ENCODE results near the gene WWP2.
"Not testable (repeated sequence)": the region's sequence is repeated elsewhere in the genome, so short reads cannot be mapped to it uniquely, and the experiment has no call there.

Gene WWP2

GRCh38 chr16:69761983-69762813 is at the start of gene WWP2:
TSS of gene WWP2 (plus strand) at chr16:69762332. CDS start at chr16:69787011, 24,679 bp downstream.
- peak; percentile 41 to 69 for DNase-seq (ENCODE audit: low read depth in 2 of 2, low spot score in 1 of 2)

- no peak for DNase-seq (ENCODE audit: low read depth in 2 of 2, low spot score in 1 of 2)
Measured at GRCh38 chr16:69712914-69713581, 49.1 kb upstream of the WWP2 start.

GRCh38 chr16:69717066-69717465 is 45.1 kb upstream of the WWP2 start:
- no peak for DNase-seq (ENCODE audit: low read depth in 2 of 2, low spot score in 1 of 2)

GRCh38 chr16:69718111-69718764 is 43.9 kb upstream of the WWP2 start:
- no peak for DNase-seq (ENCODE audit: low read depth in 2 of 2, low spot score in 1 of 2)

GRCh38 chr16:69720822-69721430 is 41.2 kb upstream of the WWP2 start:
- DNase-seq (ENCODE audit: low read depth in 2 of 2, low spot score in 1 of 2) = no peak

GRCh38 chr16:69721441-69721957 is 40.6 kb upstream of the WWP2 start:
- DNase-seq (ENCODE audit: low read depth in 2 of 2, low spot score in 1 of 2) = no peak

GRCh38 chr16:69724414-69724873 is 37.7 kb upstream of the WWP2 start:
- DNase-seq (ENCODE audit: low read depth in 2 of 2, low spot score in 1 of 2) = no peak

GRCh38 chr16:69724981-69725479 is 37.1 kb upstream of the WWP2 start:
- DNase-seq (ENCODE audit: low read depth in 2 of 2, low spot score in 1 of 2) = no peak

- DNase-seq (ENCODE audit: low read depth in 2 of 2, low spot score in 1 of 2) = no peak
Measured at GRCh38 chr16:69725480-69726312, 36.4 kb upstream of the WWP2 start.

GRCh38 chr16:69726313-69727060 is 35.6 kb upstream of the WWP2 start, which contains the start of gene NQO1:
TSS of gene NQO1 (minus strand) at chr16:69726560. CDS start at chr16:69726439, 121 bp downstream.
- peak; percentile 63 to 72 for DNase-seq (ENCODE audit: low read depth in 2 of 2, low spot score in 1 of 2)

- DNase-seq (ENCODE audit: low read depth in 2 of 2, low spot score in 1 of 2) = no peak
Measured at GRCh38 chr16:69727916-69728270, 34.2 kb upstream of the WWP2 start.

- DNase-seq (ENCODE audit: low read depth in 2 of 2, low spot score in 1 of 2) = not testable (repeated sequence)
Measured at GRCh38 chr16:69729030-69729429, 33.1 kb upstream of the WWP2 start.

- DNase-seq (ENCODE audit: low read depth in 2 of 2, low spot score in 1 of 2) = not testable (repeated sequence)
Measured at GRCh38 chr16:69731280-69731679, 30.9 kb upstream of the WWP2 start.

GRCh38 chr16:69732101-69732500 is 30.0 kb upstream of the WWP2 start:
- DNase-seq (ENCODE audit: low read depth in 2 of 2, low spot score in 1 of 2) = no peak

- DNase-seq (ENCODE audit: low read depth in 2 of 2, low spot score in 1 of 2) = no peak
Measured at GRCh38 chr16:69741519-69741918, 20.6 kb upstream of the WWP2 start.

GRCh38 chr16:69741951-69742904 is 19.9 kb upstream of the WWP2 start:
- no peak for DNase-seq (ENCODE audit: low read depth in 2 of 2, low spot score in 1 of 2)

- DNase-seq (ENCODE audit: low read depth in 2 of 2, low spot score in 1 of 2) = no peak
Measured at GRCh38 chr16:69744363-69745231, 17.5 kb upstream of the WWP2 start.

Data from stimulated activated CD8-positive, alpha-beta memory T cell treated with anti-CD3 and anti-CD28 coated beads, Interleukin-4, amount 100 ng/mL, for 4 hours (primary cell).